HCEC 1CT (cell line): ENCODE measurements around the gene CMTM6.
"Not testable (repeated sequence)": the region's sequence is repeated elsewhere in the genome, so short reads cannot be mapped to it uniquely, and the experiment has no call there.

Source experiments
- DNase-seq: peaks from one replicate; pipeline ENCODE4 v3.0.0-alpha.2; 2017

CMTM6 gene

DNA sequence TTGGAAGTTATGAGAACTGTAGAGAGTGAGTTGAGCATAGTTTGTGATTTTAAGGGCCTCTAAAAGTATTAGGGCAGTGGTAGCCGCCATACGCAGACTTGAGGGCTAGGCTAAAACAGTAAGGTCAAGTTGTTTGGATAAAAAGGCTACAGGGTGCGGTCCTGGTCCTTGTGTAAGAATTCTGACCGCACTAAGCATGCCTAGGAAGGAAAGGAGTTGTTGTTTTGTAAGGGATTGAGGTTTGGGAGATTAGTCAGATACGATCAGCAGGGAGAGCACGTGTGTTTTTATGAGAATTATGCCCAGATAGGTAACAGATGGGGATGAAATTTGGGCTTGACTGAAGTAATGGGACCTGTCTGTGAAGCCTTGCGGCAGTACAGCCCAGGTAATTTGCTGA lies 39.2 kb downstream of the CMTM6 start:
- not testable (repeated sequence) for DNase-seq

DNA sequence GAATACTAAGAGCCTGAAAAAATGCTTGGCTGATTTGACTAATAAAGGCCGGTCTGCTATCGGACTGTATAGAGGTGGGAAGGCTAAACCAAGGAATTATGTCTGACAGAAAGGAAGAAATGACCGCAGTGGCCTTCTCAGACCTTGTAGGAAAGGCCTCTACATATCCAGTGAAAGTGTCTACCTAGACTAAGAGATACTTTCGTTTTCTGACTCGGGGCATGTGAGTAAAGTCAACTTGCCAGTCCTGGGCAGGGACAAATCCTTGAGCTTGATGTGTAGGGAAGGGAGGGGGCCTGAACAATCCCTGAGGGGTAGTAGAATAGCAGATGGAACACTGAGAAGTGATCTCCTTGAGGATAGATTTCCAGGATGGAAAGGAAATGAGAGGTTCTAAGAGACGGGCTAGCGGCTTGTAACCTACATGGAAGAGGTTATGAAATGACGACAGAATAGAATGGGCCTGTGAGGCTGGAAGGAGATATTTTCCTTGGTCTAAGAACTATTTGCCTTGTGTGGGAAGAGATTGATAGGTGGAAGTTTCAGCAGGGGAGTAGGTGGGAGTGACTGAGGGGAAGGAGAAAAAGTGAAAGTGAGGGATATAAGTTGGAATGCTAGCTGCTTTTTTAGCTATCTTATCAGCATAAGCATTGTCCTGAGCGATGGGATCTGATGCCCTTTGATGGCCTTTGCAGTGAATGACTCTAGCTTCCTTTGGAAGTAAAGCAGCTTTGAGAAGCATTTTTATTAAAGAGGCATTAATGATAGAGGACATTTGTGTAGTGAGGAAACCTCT lies 40.3 kb downstream of the CMTM6 start:
- not testable (repeated sequence) for DNase-seq

DNA sequence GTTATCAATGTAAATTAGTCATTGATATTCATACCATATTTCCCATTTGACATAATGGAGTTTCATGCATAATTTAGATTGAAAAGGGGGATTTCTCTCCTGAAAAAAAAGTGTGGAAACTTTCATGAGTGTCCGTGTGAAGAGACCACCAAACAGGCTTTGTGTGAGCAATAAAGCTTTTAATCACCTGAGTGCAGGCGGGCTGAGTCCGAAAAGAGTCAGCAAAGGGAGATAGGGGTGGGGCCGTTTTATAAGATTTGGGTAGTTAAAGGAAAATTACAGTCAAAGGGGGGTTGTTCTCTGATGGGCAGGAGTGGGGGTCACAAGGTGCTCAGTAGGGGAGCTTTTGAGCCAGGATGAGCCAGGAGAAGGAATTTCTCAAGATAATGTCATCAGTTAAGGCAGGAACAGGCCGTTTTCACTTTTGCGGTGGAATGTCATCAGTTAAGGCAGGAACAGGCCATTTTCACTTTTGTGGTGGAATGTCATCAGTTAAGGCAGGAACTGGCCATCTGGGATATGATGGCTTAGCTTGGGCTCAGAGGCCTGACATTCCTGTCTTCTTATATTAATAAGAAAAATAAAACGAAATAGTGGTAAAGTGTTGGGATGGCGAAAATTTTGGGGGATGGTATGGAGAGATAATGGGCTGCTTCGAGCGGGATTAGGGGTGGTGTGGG lies 41.7 kb downstream of the CMTM6 start:
- DNase-seq: not testable (repeated sequence)

DNA sequence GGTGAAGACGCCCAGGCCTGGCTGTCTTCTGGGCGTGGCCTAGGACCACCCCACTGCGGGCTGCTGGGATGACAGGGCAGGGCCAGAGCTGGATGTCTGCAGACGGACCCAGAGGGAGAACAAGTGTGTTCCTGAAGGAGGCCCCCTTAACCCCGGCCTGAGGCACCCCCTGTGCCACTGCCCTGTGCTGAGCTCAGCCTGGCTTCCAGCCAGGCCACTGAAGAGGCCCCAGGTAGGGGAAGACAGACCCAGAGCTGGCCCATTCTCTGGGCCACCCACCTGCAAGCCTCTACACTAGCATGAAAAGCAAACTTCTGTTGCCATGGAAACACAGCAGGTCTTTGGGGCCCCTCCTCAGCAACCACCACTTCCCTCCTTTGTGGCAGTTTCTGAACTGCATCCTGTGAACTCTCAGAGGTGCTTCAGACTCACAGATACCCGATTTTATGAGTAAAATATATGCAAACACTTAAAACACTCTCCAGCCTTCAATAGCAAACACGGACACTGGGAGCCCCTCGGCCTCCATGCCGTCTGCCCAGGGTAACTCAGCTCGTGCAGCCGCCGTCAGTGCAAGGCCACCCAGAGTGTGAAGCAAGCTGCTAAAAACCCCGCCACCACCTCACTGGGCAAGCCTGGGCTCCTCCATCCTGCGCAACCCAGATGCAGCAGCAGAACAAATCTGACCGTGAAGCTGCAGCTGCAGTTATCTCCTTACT lies 42.5 kb downstream of the CMTM6 start:
- DNase-seq: no peak

DNA sequence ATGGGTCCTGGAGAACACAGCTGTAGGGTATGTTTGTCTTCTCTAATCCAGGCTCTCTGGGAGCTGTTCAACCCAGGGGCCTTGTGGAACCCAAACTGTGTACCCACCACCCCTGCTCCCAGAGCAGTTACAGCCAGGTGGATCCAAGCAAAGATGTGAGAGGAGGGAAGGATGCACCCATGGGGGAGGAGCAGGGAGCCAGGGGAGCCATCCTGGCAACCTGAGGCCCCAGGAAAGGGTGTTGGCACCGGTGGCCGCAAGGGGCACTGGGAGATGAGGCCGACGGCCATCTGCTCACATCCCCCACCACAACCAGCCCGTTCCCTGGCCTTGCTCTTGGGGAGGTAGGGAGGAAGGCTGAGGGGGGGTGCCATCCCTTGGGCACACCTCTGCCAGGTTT lies 43.2 kb downstream of the CMTM6 start:
- no peak for DNase-seq

DNA sequence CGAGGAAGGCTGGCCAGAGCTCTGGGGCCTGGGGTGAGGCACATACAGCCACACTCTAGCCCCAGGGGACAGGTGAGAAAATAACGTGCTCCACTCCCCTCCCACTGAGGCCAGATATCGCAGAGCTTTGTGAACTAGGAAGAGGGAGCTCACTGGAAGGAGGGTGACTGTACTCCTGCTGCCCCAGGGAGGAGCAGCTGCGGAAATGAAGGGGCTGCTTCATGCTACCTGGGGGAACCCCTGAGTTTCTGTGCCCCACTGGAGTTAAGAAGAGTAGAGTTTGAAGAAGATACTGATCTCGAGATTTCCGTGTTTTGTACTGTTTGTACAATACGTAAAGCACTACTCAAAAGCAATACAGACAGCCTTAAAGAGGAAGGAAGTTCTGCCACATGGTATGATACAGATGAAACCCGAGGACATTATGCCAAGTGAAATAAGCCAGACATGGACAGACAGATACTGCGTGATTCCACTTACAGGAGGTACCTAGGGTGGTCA lies 44.6 kb downstream of the CMTM6 start:
- DNase-seq: no peak

DNA sequence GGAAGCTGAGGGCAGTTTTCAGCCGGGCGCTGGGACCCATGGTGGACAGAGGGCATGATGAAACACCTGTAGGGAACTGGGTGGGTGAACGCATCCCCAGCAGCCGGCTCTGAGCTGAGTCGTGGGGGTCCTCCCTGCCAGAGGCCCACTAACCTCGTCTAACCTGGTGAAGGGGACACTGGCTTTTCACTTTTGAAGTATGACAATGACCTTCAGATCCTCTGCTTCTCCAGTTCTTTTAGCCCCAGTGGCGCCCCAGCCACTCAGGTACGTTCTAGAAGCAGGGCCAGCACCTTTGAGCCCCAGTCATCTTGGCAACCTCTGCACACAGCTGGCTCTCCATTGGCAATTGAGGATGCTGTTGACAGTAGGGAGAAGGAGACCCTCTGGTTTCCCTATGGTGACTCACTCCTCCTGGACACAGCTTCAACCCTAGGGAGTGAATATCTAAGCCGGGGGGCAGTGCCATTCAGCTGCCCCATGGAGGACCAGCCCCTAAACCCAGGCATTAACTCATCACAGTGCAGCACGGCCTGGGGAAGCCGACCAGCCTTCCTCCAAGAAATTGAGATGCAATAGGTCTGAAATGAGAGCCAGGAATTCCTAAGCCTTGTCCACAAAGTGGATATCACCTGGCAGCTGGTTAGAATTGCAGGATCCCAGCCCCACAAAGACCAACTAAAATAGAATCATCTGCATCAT lies 46.1 kb downstream of the CMTM6 start:
- DNase-seq: no peak

DNA sequence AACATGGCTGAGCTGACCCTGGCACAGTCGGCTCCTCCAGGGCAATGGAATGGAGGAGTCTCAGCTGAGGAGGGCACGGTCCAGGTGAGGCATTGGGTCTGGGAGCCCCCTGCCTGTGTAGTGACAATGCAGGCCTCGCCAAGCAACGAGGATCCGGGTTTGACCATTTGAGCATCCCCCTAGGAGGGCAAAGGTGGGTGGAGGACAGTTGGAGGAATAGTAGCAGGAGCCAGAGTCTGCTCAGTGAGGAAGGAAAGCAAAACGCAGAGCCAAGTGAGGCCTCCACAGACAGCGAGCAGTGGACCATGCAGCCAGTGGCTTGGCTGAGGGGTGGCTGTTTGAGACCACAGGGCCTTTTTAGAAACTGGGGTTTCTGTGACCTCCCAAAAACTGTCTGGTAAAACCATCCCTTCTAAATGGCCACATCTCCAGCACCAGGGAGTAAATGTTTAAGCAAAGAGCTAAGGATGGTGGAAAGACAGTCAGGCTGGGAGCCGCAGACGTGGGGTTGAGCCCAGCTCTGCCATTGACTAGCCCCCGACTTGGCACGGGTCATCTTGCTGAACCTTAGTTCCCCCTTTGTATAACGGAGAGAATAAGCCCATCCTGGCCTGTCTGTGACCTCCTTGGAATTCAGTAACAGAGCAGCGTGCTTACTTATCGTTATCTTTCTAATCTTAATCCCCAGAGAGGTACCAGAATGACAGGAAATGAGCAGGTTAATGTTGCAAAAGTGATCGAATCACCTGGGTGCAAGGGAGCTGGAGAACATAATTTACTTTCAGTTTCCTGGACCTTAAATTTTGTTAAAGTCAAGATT lies 46.8 kb downstream of the CMTM6 start:
- no peak for DNase-seq

DNA sequence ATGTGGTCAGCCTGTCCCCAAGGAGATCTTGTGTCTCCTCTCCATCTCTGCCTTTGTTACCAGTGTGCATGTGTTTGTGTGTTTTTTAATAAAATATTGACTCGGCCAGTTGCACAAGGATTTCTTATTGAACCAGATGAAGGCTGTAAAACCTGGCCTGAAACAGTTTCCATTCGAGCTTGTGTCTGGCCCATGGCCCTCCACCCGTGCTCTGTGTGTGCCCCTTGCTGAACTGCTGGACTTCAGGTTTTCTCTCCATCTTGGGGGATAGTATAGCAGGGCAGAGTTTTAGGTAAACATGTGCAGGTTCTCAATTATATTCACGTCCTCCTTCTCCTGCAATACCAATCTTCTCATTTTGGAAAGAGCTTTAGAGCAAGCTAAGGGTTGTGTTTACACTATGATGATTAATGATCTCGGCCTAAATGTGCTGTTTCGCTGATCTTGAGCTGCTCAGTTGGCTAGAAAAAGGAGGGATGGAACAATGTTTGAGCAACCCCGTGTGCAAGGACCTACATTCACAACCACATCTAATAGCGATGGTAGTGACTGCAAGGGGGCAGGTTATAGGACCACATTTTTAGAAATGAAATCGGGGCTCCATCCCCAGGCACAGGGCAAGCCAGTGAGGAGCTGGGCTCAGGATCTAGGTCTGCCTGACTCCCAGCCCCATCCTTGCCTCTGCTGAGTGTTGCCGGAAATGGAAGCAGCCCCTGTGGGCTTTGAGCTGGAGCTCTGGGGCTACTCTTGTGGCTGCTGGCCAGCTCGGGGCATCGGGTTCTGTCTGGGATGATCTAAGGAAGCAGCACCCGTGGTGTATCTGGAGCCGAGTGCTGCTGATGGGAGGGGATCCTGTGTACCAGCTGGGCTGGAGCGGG lies 47.7 kb downstream of the CMTM6 start:
- DNase-seq: no peak

DNA sequence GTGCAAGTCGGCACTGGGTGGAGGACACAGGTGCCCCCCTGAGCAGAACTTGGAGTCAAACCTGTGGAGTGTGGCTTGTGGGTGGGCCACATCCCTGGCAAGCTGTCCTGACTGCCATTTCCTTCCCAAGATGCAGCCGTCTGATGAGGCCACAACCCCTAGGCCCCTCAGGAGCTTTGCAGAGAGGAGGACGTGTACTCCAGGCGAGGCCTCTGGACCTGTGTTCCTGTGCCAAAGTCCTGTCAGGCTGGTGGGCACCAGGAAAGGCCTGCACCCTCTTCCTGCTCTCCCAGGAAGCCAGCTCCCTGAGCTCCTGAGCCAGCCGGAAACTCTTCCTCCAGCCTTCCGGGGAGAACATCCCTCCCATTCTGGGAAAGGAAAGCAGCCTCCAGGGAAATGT lies 48.5 kb downstream of the CMTM6 start:
- no peak for DNase-seq

DNA sequence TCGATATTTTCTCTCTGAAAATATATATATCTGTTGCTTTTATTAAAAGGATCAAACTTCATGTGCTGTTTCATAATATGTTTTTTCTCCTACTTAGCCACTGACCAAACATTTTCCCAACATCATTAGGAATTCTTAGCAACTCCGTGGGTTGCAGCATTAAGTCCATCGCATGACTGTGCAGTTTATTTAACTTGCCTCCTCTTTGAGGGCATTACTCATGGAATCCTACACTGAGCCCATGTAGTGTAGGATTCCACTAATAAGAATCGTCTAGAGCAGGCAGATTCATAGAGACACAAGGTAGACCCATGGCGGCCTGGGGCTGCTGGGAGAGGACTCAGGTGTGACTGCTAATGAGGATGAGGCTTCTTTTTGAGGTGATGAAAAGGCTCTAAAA lies 49.3 kb downstream of the CMTM6 start:
- peak; percentile 59 for DNase-seq

DNA sequence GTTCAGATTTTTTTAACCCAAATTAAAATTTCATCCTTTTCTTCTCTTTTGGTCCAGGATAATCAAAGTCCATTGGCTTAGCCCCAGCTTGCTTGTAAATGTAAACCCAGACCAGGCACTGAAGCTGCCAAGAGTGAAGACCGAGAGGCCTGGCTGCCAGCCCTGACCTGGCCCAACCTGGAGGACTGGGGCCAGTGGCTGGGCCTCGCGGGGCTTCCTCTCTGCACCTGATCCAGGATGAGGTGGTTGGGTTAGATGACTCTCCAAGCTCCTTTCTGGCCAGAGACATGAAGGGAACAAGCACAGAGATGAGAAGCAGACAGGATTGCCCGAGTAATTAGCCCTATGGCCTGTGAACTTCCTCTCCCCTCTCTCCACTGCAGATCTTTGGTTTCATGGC lies 50.6 kb downstream of the CMTM6 start:
- no peak for DNase-seq

DNA sequence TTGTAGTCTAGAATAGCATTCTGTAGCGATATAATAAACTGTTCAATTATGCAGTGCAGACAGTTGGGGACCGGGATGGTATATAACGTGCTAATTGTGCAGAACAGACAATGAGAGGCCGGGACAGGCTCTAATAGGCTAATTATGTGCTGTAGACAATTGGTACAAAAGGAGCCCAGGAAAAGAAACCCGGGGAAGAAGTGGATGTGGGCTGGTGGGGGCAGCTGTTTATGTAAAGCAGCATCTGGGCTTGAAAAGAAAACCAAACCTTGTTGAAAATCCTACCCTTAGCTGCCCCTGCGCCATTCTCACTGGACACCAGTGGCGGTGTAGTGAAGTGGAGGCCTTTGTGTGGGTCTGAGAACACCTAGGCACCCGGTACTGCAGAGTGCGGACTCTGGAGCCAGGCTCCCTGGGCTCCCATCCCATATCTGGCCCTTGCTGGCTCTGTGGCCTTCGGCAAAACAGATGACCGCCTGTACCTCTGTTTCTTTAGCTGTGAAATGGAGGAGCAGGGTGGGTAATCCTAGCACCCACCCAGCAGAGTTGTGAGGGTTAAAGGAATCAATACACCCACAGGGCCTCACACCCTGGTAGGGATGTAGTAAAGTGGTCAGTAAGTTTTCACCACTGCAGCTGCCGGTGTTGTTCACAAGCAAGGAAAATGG lies 51.5 kb downstream of the CMTM6 start:
- no peak for DNase-seq

DNA sequence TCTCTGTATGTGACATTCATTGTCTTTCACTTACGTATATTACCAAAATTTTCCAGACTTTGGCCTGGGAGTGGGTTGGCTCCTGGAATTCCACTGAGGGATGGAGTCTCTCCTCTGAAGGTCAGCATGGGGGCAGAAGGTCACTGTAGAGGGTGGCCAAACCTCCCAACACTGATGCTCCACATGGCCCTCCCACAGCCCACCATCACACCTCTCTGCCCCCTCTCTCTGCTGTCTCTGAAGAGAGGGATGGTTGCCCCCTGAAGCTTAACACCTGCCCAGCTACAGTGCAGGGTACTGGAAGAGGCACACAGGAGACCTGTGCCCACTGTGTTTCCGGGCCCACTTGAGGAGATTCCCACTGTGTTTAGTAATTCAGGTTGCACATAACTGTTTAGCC lies 52.2 kb downstream of the CMTM6 start:
- DNase-seq: no peak

DNA sequence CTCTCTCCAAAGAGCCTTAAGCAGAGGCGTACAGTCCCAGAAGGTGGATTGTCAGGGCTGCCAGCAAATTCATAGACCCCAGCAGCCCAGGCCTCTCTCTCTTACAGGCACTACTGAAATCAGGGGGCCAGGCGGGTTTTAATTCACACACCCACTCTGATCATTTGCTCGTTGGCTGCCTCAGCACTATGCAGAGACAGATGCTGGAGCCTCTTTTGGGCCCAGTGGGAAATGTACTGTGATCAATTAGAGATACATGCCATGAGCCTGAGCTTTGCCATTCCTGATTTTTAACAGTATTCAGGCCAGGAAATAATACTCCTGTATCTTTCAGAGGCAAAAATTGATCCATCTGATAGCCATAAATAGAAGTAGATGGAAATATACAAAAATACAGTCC lies 53.0 kb downstream of the CMTM6 start:
- DNase-seq: no peak

DNA sequence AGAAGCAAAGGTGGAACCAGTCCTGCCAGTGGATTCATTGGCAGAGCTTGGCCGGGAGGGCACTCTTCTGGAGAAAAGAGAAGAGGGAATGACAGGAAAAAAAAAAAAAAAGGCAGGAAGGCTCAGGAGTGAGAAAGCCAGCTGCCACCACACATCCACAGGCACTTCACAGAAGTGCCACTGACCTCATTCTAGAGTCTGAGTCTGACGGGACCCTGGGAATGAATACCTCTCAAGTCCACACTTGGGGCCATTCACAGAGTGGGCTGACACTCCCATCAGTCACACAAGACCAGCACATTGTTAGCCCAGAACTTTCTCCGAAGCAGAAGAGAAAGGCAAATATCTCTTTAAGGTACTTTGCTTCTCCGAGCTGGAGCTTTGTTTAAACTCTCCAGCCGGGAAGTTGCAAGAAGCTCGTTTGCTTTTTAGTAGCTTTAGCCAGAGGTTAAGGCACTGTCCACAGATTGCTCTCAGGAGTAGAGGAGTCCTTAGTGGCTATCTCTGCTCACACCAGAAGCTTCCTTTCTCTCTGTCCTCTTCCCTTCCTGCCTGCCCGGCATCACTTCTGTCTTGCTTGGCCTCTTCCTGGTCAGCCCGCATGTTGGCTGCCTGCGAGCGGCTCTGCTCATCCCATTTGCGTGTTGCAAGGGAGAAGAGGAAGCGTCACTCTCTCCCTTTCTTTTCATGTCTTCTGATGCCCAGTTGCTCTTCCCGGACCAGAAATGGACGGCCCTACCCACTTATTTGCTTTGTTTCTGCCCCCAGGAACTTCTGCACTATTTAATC lies 53.8 kb downstream of the CMTM6 start:
- no peak for DNase-seq

DNA sequence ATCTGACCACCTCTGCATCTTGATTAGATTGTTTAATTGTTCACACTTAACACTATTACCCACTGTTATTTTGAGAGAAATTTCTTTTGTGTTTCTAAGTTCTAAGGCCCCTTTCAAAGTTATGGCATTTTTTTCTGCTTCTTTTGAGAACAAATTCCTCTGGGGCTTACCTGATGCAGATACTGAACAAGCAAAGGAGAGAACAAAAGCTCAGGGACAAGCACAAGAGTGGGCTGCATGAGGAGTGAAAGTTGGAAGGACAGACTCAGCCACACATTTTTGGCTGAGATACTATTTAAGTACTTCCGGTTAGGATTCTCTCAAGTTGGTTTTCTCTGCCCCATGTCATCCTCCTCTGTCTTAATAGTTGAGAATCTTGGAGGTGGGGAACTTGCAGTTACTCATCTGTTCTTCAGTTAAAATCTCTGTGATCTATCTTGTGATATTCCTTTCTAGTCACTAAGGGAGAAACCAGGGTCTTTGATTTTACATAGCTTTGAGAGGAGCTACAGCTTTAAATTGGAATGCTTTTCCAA lies 54.7 kb downstream of the CMTM6 start:
- no peak for DNase-seq

DNA sequence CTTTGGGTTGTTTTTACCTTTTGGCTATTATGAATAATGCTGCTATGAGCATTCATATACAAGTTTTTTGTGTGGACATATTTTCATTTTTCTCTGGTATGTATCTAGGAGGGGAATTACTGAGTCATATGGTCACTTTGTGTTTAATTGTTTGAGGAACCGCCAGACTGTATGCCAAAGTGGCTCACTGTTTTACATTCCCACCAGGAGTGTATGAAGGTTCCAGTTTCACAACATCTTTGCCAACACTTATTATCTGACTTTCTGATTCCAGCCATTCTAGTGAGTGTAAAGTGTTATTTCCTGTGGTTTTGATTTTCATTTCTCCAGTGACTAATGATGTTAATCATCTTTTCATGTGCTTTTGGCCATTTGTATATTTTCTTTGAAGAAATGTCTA lies 59.2 kb downstream of the CMTM6 start:
- DNase-seq: peak; percentile 82

DNA sequence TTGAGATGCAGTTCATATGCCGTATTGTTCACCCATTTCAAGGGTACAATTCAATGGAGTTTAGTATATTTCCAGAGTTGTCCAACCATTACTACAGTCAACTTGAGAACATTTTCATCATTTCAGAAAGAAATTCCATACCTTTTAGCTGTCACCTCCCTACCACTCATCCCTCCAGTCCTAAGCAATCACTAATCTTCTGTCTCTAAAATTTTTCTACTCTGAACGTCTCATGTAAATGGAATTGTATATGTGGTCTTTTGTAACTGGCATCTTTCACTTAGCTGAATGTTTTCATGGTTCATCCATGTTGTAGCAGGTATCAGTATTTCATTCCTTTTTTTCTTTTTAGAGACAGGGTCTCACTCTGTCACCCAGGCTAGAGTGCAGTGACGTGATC lies 59.9 kb downstream of the CMTM6 start:
- peak; percentile 64 for DNase-seq
